HG02970 (cell line): ENCODE results near the gene PAQR9.

Source experiments
- ATAC-seq: cut with Tn5 transposase; IDR thresholded peaks from one replicate; pipeline ENCODE4 v1.9.1; 2021; ENCODE audit warnings: mild to moderate bottlenecking, moderate library complexity, moderate number of reproducible peaks; ENCODE audit not compliant: unreplicated experiment, low FRiP score

The PAQR9 gene

GRCh38 chr3:142952272-142953193 is 10.9 kb downstream of the PAQR9 start:
- no peak for ATAC-seq

GRCh38 chr3:142951794-142952193 is 11.7 kb downstream of the PAQR9 start:
- no peak for ATAC-seq

GRCh38 chr3:142950972-142951371 is 12.5 kb downstream of the PAQR9 start:
- ATAC-seq, result no peak

- no peak for ATAC-seq
Measured at GRCh38 chr3:142947799-142948575, 15.5 kb downstream of the PAQR9 start.

DNA sequence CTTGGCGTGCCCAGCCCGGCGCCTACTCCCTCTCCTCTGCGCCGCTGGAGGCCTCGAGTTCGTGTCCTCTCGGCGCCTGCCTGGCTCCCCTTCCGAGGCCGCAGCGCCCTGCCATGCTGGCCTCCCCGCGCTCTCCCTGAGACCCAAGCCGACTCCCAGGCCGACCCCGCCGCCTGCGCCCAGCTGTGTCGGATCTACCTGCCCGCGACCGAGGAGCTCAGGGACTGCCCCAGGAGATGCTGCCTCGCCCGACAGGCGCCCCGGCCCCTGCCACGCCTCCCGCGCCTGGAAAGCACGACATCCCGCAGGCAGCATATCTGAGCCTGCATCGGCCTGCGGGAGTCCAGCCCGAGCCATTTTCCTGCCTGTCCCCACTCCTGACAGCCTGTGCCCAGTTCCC is 16.1 kb downstream of the PAQR9 start:
- no peak for ATAC-seq

DNA sequence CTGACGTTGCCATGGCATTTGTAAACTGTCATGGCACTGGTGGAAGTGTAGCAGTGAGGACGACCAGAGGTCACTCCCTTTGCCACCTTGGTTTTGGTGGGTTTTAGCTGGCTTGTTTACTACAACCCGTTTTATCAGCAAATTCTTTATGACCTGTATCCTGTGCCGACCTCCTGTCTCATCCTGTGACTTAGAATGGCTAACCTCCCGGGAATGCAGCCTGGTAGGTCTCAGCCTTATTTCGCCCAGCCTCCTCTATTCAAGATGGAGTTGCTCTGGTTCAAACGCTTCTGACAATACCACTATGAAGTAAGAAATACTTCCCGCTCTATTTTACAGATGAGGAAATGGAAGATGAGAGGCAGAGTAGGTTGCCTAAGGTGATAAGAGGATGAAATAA is 16.6 kb downstream of the PAQR9 start:
- ATAC-seq, result no peak

- no peak for ATAC-seq
Measured at GRCh38 chr3:142945023-142945422, 18.5 kb downstream of the PAQR9 start.

DNA sequence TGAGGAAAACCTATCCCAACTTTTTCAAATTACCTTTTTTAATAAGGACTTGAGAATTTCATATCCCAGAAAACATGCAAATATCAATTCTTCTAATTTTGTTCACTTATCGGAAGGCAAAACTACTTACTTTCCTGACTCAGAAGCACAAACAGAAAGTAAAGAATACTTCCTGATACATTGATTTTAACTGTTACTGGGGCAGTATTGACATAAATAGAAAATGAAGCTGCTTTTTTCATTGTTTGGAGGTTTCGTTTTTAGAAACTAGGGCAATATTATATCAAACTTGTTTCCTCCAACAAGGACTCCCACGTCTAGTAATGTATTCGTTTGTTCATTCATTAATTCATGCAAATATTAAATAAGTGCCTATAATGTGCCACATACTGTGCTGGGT is 19.1 kb downstream of the PAQR9 start:
- ATAC-seq, result no peak

- no peak for ATAC-seq
Measured at GRCh38 chr3:142943870-142944269, 19.6 kb downstream of the PAQR9 start.

DNA sequence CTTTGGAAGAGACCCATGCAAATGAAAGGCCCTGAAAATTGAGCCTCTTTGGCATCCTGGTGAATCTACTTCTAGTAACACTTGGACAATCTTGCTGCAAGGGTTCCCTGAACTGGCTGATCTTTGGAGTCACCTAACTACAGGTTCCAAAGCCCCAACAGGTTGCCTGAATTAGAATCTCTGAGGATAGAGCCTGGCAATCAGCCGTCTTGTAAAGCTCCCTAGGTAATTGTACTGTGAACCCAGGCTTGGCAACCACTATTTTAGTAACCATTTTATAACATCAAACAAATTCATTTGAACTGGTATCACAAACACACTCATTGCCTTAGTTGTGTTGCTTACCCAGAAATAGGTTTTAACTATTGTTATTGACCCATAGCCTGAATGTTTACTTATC is 20.1 kb downstream of the PAQR9 start:
- no peak for ATAC-seq

GRCh38 chr3:142941373-142942123 is 21.9 kb downstream of the PAQR9 start:
- ATAC-seq, result no peak

DNA sequence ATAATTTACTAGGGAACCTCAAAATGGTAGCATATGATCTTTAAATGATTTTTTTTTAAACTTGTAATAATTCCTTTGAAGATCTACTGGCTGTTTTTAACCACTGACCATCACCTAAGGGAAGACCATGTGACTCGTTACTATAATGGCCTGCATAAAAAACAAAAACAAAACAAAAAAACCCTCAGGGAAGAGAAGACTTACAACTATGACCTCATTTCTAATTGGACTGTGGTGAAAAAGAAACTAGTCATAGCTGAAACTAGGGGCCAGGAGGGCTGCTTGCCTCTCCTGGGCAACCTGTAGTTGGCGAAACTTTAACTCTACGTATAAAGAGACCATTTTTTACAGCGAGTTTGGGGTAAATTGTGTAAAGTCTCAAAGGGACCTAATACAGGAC is 23.0 kb downstream of the PAQR9 start:
- no peak for ATAC-seq

- ATAC-seq, result no peak
Measured at GRCh38 chr3:142940000-142940399, 23.5 kb downstream of the PAQR9 start.

GRCh38 chr3:142935963-142936362 is 27.5 kb downstream of the PAQR9 start:
- no peak for ATAC-seq

DNA sequence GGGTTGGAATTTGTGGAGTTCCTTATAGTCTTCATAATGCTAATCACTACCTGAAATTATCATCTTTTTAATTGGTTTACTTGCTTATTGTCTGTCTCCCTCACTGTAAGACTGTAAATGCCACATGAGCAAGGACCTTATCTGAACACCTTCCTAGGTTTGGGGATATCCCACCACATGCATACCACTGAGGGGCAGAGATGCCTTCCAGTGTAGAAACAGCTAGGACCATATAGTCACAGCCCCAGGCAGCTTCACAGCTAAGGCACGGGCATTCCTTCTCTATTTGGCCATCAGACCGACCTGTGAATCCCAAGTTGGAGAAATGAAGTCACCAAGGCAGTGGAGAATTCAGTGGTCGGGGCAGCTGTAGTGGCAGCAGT is 28.6 kb downstream of the PAQR9 start:
- no peak for ATAC-seq

GRCh38 chr3:142934128-142934886 is 29.2 kb downstream of the PAQR9 start:
- ATAC-seq, result no peak

DNA sequence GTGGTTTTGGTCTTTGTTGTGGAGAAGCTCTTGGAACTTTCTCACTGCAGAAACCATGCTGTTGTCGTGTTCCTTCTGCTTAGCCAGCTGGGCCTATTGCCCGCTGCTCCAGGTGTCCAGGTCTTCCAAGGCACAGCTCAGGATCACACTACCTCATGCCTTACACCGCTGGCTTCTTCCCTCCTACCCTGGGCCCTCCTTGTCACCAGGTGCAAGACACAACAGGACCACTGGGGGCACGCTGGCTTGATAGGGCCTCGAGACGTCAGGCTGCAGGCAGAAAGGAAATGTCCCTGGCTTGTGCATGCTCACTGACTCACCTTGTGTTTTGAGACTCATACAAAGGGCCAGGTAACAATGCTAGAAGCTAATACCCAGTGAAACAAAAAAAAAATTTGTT is 32.3 kb downstream of the PAQR9 start:
- ATAC-seq, result no peak

DNA sequence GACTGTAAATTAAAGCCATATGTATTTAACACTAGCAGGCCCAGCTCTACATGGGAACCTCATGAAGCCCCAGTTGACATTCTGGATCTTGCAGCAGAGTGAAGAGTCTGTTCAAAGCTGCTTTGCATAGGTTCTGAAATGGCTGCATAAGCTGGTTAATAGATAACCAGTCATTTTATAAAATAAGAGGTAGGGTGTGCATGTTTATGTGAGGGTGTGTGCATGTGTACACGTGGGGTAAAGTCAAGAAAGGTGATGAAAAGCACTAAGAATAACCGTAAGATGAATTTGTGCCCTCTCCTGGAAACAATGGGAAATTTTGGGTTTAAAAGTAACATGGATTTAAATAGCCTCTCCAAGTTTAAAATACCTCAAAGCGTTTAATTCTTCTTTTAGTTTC is 33.0 kb downstream of the PAQR9 start:
- no peak for ATAC-seq

DNA sequence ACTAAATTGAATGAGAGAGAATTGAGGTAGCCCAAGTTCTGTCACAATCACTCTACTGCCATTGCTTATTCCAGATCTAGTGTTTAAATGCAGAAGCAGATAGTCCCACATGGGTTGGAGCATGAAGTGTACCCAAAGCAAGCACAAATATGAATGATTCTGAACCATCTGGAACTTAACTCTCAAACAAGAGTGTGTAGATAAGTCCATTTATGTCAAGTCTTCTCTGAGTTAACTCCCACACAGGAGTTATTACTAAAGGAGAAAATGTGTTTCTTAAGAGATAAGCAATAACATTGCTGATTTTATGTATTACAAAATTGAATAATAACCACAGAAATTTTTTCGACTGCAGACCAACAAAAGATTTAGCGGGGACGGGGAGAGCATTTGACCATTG is 33.6 kb downstream of the PAQR9 start:
- ATAC-seq, result no peak

DNA sequence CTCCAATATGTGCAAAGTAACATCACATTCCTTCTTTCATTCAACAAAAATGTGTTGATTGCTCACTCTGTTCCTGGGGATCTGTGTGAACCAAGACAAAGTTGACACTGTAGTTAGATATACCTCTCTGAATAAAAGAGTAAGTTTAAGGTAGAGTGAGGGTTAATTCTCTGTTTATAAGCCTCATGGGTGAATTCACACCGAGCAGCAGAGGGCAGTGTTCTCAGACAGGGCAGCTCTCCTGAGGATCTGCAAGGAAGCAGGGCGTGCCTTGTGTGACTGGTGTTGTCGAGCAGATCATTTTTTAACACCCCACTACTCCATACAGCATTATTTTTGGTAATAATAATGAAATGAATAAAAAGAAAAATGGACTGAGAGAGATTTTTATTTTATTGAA is 34.4 kb downstream of the PAQR9 start:
- ATAC-seq, result no peak
